HL-60 (cell line): ENCODE data around the gene BLMH.

Experiments
- DNase-seq, 2 experiments: peaks; one replicate each; pipeline ENCODE4 v3.0.0-alpha.2; 2010 to 2020; ENCODE audit warnings: low read depth in 1 of 2, low spot score in 1 of 2
- H3K27ac ChIP-seq: fragments of 250-450 bp; sonication (Bioruptor Pico); replicated peaks from 2 replicates; pipeline ENCODE4 v1.5.1; 2020; ENCODE audit warnings: mild to moderate bottlenecking, moderate library complexity
- H3K27me3 ChIP-seq: fragments of 250-450 bp; sonication (Bioruptor Pico); 2 replicates; pipeline ENCODE4 v1.5.1; 2021; ENCODE audit warnings: mild to moderate bottlenecking, moderate library complexity; ENCODE audit not compliant: insufficient read depth, poor library complexity, severe bottlenecking
- H3K4me3 ChIP-seq: replicated peaks from 2 replicates; pipeline ENCODE4 v1.5.1; 2011; ENCODE audit warnings: mild to moderate bottlenecking, control low read depth, low read length; ENCODE audit not compliant: insufficient read depth
- GABPA ChIP-seq: IDR thresholded peaks from 2 replicates; pipeline ENCODE4 v1.6.1; 2012; ENCODE audit warnings: low read depth
- TF ChIP-seq, protein P1 (sequence below): IDR thresholded peaks from one replicate; pipeline ENCODE4 v1.5.1; 2011; ENCODE audit warnings: low read length, control low read depth, inconsistent platforms; ENCODE audit not compliant: insufficient read depth

The BLMH gene

DNA sequence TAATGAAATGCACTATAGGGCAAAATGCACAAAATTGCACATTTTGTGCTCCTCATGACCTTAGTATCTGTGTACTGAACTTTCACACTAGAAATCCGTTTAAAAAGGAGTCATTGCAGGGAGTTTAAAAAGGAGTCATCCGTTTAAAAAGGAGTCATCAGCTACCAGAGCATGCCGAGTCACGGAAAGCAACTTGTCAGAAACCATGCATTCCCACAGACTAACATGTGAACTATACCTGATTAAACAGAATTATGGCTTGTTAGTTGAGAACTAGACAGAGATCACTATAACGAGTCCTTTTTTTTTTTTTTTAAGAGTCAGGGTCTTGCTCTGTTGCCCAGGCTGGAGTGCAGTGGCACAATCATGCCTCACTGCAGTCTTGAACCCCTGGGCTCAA, 92.1 kb downstream of the BLMH start:
- no peak for DNase-seq
- Histone ChIP-seq H3K4me3 (no peak overlapping the region), H3K27me3 (no peaks in the 10 kb centered on the region), H3K27ac (no peak overlapping the region)
- TF ChIP-seq GABPA = no peak
- TF ChIP-seq, protein P1, sequence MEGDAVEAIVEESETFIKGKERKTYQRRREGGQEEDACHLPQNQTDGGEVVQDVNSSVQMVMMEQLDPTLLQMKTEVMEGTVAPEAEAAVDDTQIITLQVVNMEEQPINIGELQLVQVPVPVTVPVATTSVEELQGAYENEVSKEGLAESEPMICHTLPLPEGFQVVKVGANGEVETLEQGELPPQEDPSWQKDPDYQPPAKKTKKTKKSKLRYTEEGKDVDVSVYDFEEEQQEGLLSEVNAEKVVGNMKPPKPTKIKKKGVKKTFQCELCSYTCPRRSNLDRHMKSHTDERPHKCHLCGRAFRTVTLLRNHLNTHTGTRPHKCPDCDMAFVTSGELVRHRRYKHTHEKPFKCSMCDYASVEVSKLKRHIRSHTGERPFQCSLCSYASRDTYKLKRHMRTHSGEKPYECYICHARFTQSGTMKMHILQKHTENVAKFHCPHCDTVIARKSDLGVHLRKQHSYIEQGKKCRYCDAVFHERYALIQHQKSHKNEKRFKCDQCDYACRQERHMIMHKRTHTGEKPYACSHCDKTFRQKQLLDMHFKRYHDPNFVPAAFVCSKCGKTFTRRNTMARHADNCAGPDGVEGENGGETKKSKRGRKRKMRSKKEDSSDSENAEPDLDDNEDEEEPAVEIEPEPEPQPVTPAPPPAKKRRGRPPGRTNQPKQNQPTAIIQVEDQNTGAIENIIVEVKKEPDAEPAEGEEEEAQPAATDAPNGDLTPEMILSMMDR = no peak
